ENCODE data around the gene KLHL6. TPM values are rescaled to one million over a fixed set of nuclear protein-coding genes. Genes with fewer than 3 reads are reported as not detected.
"Not testable (repeated sequence)": the region's sequence is repeated elsewhere in the genome, so short reads cannot be mapped to it uniquely, and the experiment has no call there.

The KLHL6 gene
- total RNA-seq, 2 donors from 2014 or later, result 2.0 to 3.0 TPM

- intact Hi-C loops (cut with DNase I), result no loop called here
Observed at GRCh38 chr3:183473969-183474368, 81.5 kb downstream of the KLHL6 start.

GRCh38 chr3:183472155-183472554 is 83.4 kb downstream of the KLHL6 start:
- no peak for DNase-seq (ENCODE audit: low spot score)
- intact Hi-C loops (cut with DNase I), result no loop called here

More at GRCh38 chr3:183473969-183474368, 81.5 kb downstream of the KLHL6 start:
- no peak for DNase-seq (ENCODE audit: low spot score)

GRCh38 chr3:183468424-183468823 is 87.1 kb downstream of the KLHL6 start:
- DNase-seq (ENCODE audit: low spot score), result no peak
- intact Hi-C loops (cut with DNase I), result loop anchor here in 1 of 2 donors (10.0 kb wide), 1 partner anchor 296 kb away; no protein-coding TSS in a partner anchor

GRCh38 chr3:183466575-183466974 is 88.9 kb downstream of the KLHL6 start:
- intact Hi-C loops (cut with DNase I), result loop anchor here in 1 of 2 donors (10.0 kb wide), 1 partner anchor 298 kb away; no protein-coding TSS in a partner anchor
- DNase-seq (ENCODE audit: low spot score), result no peak

GRCh38 chr3:183465710-183466109 is 89.8 kb downstream of the KLHL6 start:
- DNase-seq (ENCODE audit: low spot score), result not testable (repeated sequence)
- intact Hi-C loops (cut with DNase I), result loop anchor here in 1 of 2 donors (10.0 kb wide), 1 partner anchor 299 kb away; no protein-coding TSS in a partner anchor

GRCh38 chr3:183464480-183464879 is 91.0 kb downstream of the KLHL6 start:
- intact Hi-C loops (cut with DNase I), result loop anchor here in 1 of 2 donors (10.0 kb wide), 1 partner anchor 300 kb away; no protein-coding TSS in a partner anchor
- DNase-seq (ENCODE audit: low spot score), result no peak

GRCh38 chr3:183460081-183461055 is 95.1 kb downstream of the KLHL6 start:
- intact Hi-C loops (cut with DNase I), result loop anchor here in 1 of 2 donors (10.0 kb wide), 1 partner anchor 304 kb away; no protein-coding TSS in a partner anchor
- DNase-seq (ENCODE audit: low spot score), result no peak

- no peak for DNase-seq (ENCODE audit: low spot score)
- intact Hi-C loops (cut with DNase I), result no loop called here
Observed at GRCh38 chr3:183455089-183455488, 100.4 kb downstream of the KLHL6 start.

- DNase-seq (ENCODE audit: low spot score), result no peak
- intact Hi-C loops (cut with DNase I), result no loop called here
Observed at GRCh38 chr3:183454064-183454463, 101.4 kb downstream of the KLHL6 start.

- no peak for DNase-seq (ENCODE audit: low spot score)
- intact Hi-C loops (cut with DNase I), result no loop called here
Observed at GRCh38 chr3:183449791-183450190, 105.7 kb downstream of the KLHL6 start.

- no peak for DNase-seq (ENCODE audit: low spot score)
- intact Hi-C loops (cut with DNase I), result no loop called here
Observed at GRCh38 chr3:183449391-183449790, 106.1 kb downstream of the KLHL6 start.

GRCh38 chr3:183448369-183449128 is 107.0 kb downstream of the KLHL6 start:
- DNase-seq (ENCODE audit: low spot score), result no peak
- intact Hi-C loops (cut with DNase I), result no loop called here

GRCh38 chr3:183447206-183448001 is 108.1 kb downstream of the KLHL6 start:
- intact Hi-C loops (cut with DNase I), result no loop called here
- DNase-seq (ENCODE audit: low spot score), result peak; percentile 92

- DNase-seq (ENCODE audit: low spot score), result no peak
- intact Hi-C loops (cut with DNase I), result no loop called here
Observed at GRCh38 chr3:183446838-183447205, 108.7 kb downstream of the KLHL6 start.

- DNase-seq (ENCODE audit: low spot score), result no peak
- intact Hi-C loops (cut with DNase I), result no loop called here
Observed at GRCh38 chr3:183444748-183445147, 110.8 kb downstream of the KLHL6 start.

- intact Hi-C loops (cut with DNase I), result no loop called here
- DNase-seq (ENCODE audit: low spot score), result no peak
Observed at GRCh38 chr3:183443395-183444385, 111.8 kb downstream of the KLHL6 start.

GRCh38 chr3:183442994-183443393 is 112.5 kb downstream of the KLHL6 start:
- intact Hi-C loops (cut with DNase I), result no loop called here
- DNase-seq (ENCODE audit: low spot score), result no peak

GRCh38 chr3:183440521-183440920 is 115.0 kb downstream of the KLHL6 start:
- intact Hi-C loops (cut with DNase I), result not testable (repeated sequence)

More at GRCh38 chr3:183440521-183440920, 115.0 kb downstream of the KLHL6 start:
- DNase-seq (ENCODE audit: low spot score), result not testable (repeated sequence)
